Measurements from ENCODE around the gene EDA. TPM values are rescaled to one million over a fixed set of nuclear protein-coding genes. Genes with fewer than 3 reads are reported as not detected.

The EDA gene
- total RNA-seq, 4 donors from 2014 or later, result 6.2 to 10.9 (median 6.8) TPM

DNA sequence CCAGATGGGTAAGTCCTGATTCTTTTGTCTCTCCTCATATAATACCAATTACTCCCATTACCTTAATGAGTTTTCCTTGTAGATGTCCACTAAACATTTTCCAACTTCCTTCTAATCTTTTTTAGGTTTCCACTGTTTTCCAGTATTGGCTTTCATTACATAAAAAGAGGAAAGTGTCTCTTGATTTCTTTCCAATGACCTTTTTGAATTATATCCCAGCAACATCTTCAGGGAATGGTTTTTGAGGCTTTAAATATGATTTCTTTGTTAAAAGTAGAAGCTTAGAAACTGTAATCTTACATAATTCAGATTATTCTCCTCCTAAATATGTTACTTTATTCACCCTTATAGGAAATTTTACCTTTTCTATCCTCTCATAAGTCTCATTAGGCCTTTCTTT is 298.9 kb downstream of the EDA start:
- ATAC-seq (ENCODE audit: low FRiP score) (no peak), DNase-seq (ENCODE audit: low spot score) (no peak)
- TF ChIP-seq, protein P1, sequence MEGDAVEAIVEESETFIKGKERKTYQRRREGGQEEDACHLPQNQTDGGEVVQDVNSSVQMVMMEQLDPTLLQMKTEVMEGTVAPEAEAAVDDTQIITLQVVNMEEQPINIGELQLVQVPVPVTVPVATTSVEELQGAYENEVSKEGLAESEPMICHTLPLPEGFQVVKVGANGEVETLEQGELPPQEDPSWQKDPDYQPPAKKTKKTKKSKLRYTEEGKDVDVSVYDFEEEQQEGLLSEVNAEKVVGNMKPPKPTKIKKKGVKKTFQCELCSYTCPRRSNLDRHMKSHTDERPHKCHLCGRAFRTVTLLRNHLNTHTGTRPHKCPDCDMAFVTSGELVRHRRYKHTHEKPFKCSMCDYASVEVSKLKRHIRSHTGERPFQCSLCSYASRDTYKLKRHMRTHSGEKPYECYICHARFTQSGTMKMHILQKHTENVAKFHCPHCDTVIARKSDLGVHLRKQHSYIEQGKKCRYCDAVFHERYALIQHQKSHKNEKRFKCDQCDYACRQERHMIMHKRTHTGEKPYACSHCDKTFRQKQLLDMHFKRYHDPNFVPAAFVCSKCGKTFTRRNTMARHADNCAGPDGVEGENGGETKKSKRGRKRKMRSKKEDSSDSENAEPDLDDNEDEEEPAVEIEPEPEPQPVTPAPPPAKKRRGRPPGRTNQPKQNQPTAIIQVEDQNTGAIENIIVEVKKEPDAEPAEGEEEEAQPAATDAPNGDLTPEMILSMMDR (IDR thresholded peaks at IDR 0.05), result no peak

DNA sequence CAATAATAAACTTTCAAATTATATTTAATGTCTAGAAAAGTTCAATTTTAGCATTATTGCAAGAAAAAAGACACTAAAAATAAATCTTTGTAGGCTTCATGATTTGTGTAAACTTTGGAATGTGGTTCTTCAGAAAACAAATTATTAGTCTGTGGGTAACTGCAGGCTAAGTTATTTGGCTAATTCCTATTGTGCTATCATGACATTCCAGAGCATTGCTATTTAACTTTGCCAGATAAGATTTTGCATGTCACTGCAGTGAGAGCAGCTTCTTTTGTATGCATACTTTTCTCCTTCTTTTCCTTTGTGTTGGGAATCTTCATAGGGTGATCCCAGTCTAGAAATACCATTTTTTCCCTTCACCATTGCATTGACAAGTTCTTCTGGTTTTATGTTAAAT is 303.8 kb downstream of the EDA start:
- DNase-seq (ENCODE audit: low spot score), result no peak
- TF ChIP-seq, protein P1 (IDR thresholded peaks at IDR 0.05), result no peak
- ATAC-seq (ENCODE audit: low FRiP score), result no peak

DNA sequence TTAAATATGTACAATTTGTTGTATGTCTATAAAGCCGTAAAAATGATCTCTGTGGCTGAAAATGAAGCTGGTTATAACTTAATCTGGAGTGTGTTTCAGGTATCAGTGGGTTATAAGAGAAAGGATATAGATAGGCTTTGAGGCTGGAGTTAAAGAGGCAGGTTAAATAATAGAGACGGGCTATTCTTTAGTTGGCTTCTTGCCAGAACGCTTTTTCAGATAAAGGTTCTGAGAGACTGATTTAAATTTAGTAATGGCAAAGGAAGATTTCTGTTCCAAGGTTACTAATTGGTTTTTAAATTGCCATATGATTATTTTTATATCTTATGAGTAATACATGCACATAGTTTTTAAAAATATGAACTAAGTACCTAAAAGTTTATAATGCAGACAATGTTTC is 316.4 kb downstream of the EDA start:
- DNase-seq (ENCODE audit: low spot score) (no peak), ATAC-seq (ENCODE audit: low FRiP score) (no peak)
- TF ChIP-seq, protein P1 (IDR thresholded peaks at IDR 0.05), result no peak

DNA sequence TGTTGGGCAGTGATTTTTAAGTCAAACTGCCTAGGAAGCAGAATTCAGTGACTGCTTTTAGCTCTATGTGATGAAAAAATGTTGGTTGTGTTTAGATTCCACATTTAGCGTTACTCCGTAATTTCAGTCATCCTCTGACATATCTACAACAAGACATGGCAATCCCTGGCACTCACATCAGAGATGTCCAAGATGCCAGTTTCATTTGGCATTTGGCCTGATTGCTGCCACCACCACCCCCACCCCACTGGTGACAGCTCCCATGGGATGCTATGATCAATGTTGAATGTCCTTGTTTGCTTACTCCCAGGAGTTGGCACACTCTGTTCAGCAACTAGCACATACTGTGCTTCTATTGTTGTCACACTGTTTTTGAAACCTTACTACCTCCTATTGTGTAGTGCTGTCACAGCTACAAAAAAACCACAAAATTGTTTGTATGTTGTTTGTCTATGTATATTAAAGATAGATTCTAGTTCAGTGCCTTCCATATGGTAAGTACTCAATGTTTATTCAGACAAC is 332.4 kb downstream of the EDA start:
- ATAC-seq (ENCODE audit: low FRiP score), result no peak
- no peak for DNase-seq (ENCODE audit: low spot score)
- TF ChIP-seq, protein P1 (IDR thresholded peaks at IDR 0.05), result no peak

DNA sequence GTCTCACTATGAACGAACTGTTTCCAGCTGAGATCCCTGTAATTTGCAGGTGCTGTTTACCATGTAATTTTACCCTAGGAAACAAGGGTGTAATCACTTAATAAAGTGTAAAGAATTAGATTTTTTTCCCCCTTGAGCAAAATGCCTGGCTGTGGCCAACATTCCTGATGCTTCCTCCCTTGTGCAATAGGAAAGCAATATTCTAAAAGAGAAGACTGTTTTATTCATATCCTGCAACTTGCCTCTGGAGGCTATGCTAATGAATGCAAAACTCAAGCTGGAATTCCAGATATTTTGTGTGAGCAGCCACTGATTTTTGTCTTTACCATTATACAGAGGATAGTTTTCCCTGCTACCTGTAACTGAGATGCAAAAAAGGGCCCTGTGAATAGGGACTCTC is 335.8 kb downstream of the EDA start:
- TF ChIP-seq, protein P1 (IDR thresholded peaks at IDR 0.05), result no peak
- ATAC-seq (ENCODE audit: low FRiP score) (no peak), DNase-seq (ENCODE audit: low spot score) (no peak)

DNA sequence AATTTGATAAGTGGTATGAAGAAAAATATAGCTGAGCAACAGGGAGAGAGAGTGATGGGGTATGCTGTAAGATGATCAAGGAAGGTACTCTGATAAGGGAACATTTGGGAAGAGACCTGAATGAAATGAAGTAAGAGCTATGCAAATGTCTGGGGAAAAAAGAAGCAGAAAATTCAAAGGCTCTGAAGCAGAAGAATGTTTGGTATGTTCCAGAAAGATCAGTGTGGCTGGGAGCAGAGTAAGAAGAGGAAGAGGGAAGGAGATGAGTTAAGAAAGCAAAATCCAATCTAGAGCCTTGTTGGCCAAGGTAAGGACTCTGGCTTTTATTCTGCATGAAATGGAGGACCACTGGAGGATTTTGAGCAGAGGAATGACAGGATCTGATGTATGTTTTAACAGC is 343.8 kb downstream of the EDA start:
- DNase-seq (ENCODE audit: low spot score), result no peak
- ATAC-seq (ENCODE audit: low FRiP score), result no peak
- TF ChIP-seq, protein P1 (IDR thresholded peaks at IDR 0.05), result no peak

DNA sequence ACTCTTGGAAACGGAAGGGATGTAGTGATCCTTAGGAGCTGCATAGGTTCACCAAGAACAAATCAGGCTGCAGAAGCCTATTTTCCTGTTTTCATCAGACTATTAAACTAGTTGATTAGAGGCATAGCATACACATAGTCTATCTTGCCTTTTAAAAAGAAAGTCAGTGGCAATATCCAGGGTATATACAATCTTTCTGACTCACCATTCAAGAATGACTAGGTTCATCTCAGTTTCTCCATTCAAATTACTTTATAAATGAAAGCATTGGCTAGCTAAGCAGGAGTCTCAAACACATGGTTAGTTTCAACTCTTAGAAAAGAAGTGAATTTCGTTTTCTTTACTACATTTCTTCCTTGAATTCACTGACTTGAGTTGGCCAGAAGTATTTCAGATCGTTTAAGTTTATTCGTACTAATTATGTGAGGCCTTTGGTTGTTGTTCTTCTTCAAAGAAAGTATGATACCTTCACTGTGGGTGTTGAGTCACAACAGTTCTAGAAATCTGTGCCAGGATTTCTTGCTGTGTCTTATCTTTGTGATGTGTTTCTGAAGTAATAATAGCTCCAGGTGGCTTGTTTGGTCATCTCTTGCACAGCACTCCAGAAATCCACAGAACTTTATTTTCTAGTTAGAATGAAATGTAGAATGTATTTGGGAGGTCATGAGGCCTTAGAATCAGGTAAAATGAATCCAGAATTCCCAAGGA is 345.6 kb downstream of the EDA start:
- TF ChIP-seq, protein P1 (IDR thresholded peaks at IDR 0.05), result no peak
- ATAC-seq (ENCODE audit: low FRiP score) (no peak), DNase-seq (ENCODE audit: low spot score) (no peak)

All from omental fat pad (tissue), 4 donors.